ENCODE measurements around the gene SNIP1.

GRCh38 chr1:37570528-37571334 lies 16.6 kb upstream of the SNIP1 start:
- no peak for TF ChIP-seq CTCF (IDR thresholded peaks at IDR 0.05; ENCODE audit: low read length)
- TF ChIP-seq EZH2phosphoT487 (IDR thresholded peaks at IDR 0.05; ENCODE audit: low read length) = no peak

Measured in MM.1S (cell line).